Ureter (tissue), 1 donor: ENCODE data around the gene KDM5C. TPM values are rescaled to one million over a fixed set of nuclear protein-coding genes. Genes with fewer than 3 reads are reported as not detected.

Source experiments
- DNase-seq: peaks from one replicate; pipeline ENCODE4 v3.0.0-alpha.2; 2020; ENCODE audit warnings: low spot score
- total RNA-seq: library from RNA; stranded (reverse); gene quantifications from one replicate; pipeline ENCODE4 v1.2.4, GENCODE V29; 2023
- donor health status: DM: yes; HTN: yes; CAD: no.

Gene KDM5C
- 163 TPM for total RNA-seq

- peak; percentile 95 for DNase-seq
Measured at GRCh38 chrX:53224860-53225797, at the start of gene KDM5C. Gene KDM5C (minus strand): TSS chrX:53225207. CDS start chrX:53224889, 318 bp downstream.

- DNase-seq = no peak
Measured at GRCh38 chrX:53272808-53273337, 47.9 kb upstream of the KDM5C start.

GRCh38 chrX:53269536-53270107 lies 44.6 kb upstream of the KDM5C start:
- DNase-seq = no peak

- no peak for DNase-seq
Measured at GRCh38 chrX:53268173-53268572, 43.2 kb upstream of the KDM5C start.

- DNase-seq = no peak
Measured at GRCh38 chrX:53266914-53267313, 41.9 kb upstream of the KDM5C start.

GRCh38 chrX:53265771-53266574 lies 41.0 kb upstream of the KDM5C start:
- no peak for DNase-seq

GRCh38 chrX:53263597-53264094 lies 38.6 kb upstream of the KDM5C start:
- DNase-seq = no peak

- no peak for DNase-seq
Measured at GRCh38 chrX:53262918-53263394, 37.9 kb upstream of the KDM5C start.

GRCh38 chrX:53262189-53262917 lies 37.3 kb upstream of the KDM5C start:
- no peak for DNase-seq

GRCh38 chrX:53261355-53261972 lies 36.5 kb upstream of the KDM5C start:
- no peak for DNase-seq

GRCh38 chrX:53260836-53261235 lies 35.8 kb upstream of the KDM5C start:
- DNase-seq = no peak

GRCh38 chrX:53257670-53258423 lies 32.8 kb upstream of the KDM5C start:
- DNase-seq = no peak

GRCh38 chrX:53257166-53257565 lies 32.2 kb upstream of the KDM5C start:
- DNase-seq = no peak

GRCh38 chrX:53256446-53257041 lies 31.5 kb upstream of the KDM5C start:
- no peak for DNase-seq

- no peak for DNase-seq
Measured at GRCh38 chrX:53255738-53256191, 30.8 kb upstream of the KDM5C start.

- no peak for DNase-seq
Measured at GRCh38 chrX:53254570-53255461, 29.8 kb upstream of the KDM5C start.

- DNase-seq = no peak
Measured at GRCh38 chrX:53253293-53254020, 28.4 kb upstream of the KDM5C start.

- no peak for DNase-seq
Measured at GRCh38 chrX:53251307-53251706, 26.3 kb upstream of the KDM5C start.
